LNCaP clone FGC (cell line): Measurements from ENCODE around the gene CDKN1B.

Experiments
- DNase-seq: peaks from one replicate; pipeline ENCODE4 v3.0.0-alpha.2; 2011; ENCODE audit warnings: low read depth
- H3K4me3 ChIP-seq: 2 replicates; pipeline ENCODE4 v1.5.1; 2011; ENCODE audit warnings: mild to moderate bottlenecking, low read depth, low read length, control low read depth
- CTCF ChIP-seq: IDR thresholded peaks from 2 replicates; pipeline ENCODE4 v1.5.1; 2012; ENCODE audit warnings: mild to moderate bottlenecking; ENCODE audit not compliant: control insufficient read depth, insufficient read depth; ENCODE audit errors: extremely low read depth

Gene CDKN1B

GRCh38 chr12:12686472-12686871 lies 30.7 kb upstream of the CDKN1B start:
- no peak for DNase-seq
- H3K4me3 ChIP-seq = no peak overlapping the region
- no peak for TF ChIP-seq CTCF

- TF ChIP-seq CTCF = no peak
Measured at GRCh38 chr12:12686925-12687324, 30.2 kb upstream of the CDKN1B start.

GRCh38 chr12:12689647-12690300 lies 27.4 kb upstream of the CDKN1B start:
- H3K4me3 ChIP-seq = no peak overlapping the region
- DNase-seq = no peak
- no peak for TF ChIP-seq CTCF

More at GRCh38 chr12:12686925-12687324, 30.2 kb upstream of the CDKN1B start:
- DNase-seq = no peak
- no peak overlapping the region for H3K4me3 ChIP-seq

- DNase-seq = no peak
- no peak for TF ChIP-seq CTCF
- H3K4me3 ChIP-seq = no peak overlapping the region
Measured at GRCh38 chr12:12691549-12691948, 25.6 kb upstream of the CDKN1B start.

GRCh38 chr12:12693111-12693671 lies 24.0 kb upstream of the CDKN1B start:
- no peak overlapping the region for H3K4me3 ChIP-seq
- TF ChIP-seq CTCF = no peak
- no peak for DNase-seq

GRCh38 chr12:12696562-12697383 lies 20.4 kb upstream of the CDKN1B start:
- DNase-seq = no peak
- TF ChIP-seq CTCF = no peak
- peak overlapping the region; percentile 57 for H3K4me3 ChIP-seq
